ENCODE data around the gene B3GNT7.

Gene B3GNT7

DNA sequence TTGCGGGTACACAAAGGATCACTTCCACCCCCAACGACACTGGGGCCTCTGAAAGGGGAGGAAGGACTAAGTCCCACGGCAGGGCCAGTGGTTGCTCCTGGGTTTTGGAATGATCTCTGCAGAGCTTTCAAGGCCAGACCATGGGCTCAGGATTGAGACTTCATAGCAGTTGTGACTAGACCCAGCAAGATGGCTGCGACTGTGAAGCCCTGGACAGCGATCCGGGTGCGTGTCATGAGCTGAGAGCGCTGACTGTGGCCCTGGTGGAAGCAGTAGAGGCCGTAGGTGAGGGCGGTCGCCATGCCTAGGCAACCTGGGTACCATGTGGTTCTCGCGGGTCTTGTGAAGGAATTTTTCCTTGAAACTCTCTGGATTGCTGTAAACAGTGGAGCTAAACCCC, 41.4 kb downstream of the B3GNT7 start:
- Histone ChIP-seq H3K27ac (ENCODE audit: low read depth, low read length) (no peak overlapping the region), H3K4me3 (ENCODE audit: insufficient read depth, low read length, poor library complexity, severe bottlenecking) (no peak overlapping the region), H3K9me3 (ENCODE audit: insufficient read depth, low read length) (no peaks in the 10 kb centered on the region), H3K79me2 (ENCODE audit: insufficient read depth, low read length) (no peaks in the 10 kb centered on the region), H3K9me2 (replicated peaks; ENCODE audit: insufficient read depth, low read length) (no peaks in the 10 kb centered on the region), H4K20me1 (ENCODE audit: low read depth, low read length) (no peaks in the 10 kb centered on the region), H3K9ac (ENCODE audit: low read length) (no peak overlapping the region), H3K4me2 (ENCODE audit: low read depth, low read length, poor library complexity, severe bottlenecking) (no peak overlapping the region), H3F3A (ENCODE audit: insufficient read depth) (no peaks in the 10 kb centered on the region), H3K36me3 (ENCODE audit: low read length) (no peaks in the 10 kb centered on the region), H3K27me3 (ENCODE audit: low read length) (no peaks in the 10 kb centered on the region), H2AFZ (ENCODE audit: low read depth, low read length, severe bottlenecking) (no peak overlapping the region)
- TF ChIP-seq EZH2phosphoT487 (conservative IDR thresholded peaks at IDR 0.05; ENCODE audit: low read length), result no peak
- no peak for TF ChIP-seq CTCF (IDR thresholded peaks at IDR 0.05; ENCODE audit: insufficient read depth, low read length, poor library complexity, severe bottlenecking)

DNA sequence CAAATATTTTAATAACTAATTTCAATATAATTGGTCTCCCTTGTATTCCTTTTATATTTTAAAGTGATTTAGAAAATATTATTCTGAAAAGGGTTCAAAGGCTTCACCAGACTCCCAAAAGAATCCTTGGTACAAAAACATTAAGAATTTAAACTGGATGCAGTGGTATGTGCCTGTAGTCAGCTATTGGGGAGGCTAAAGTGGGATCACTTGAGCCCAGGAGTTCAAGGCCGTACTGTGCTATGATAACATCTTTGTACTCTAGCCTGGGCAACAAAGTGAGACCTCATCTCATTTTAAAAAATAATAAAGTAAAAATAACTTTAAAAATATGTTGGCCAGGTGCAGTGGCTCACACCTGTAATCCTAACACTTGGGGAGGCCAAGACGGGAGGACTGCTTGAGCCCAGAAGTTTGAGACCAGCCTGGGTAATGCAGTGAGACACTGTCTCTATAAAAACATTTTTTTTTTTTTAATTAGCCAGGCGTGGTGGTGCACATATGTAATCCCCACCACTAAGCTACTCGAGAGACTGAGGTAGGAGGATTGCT, 54.1 kb downstream of the B3GNT7 start:
- TF ChIP-seq CTCF (IDR thresholded peaks at IDR 0.05; ENCODE audit: insufficient read depth, low read length, poor library complexity, severe bottlenecking) (no peak), EZH2phosphoT487 (conservative IDR thresholded peaks at IDR 0.05; ENCODE audit: low read length) (no peak)
- Histone ChIP-seq H3K4me2 (ENCODE audit: low read depth, low read length, poor library complexity, severe bottlenecking) (no peak overlapping the region), H4K20me1 (ENCODE audit: low read depth, low read length) (no peaks in the 10 kb centered on the region), H3K27ac (ENCODE audit: low read depth, low read length) (no peak overlapping the region), H3K36me3 (ENCODE audit: low read length) (peaks cover 3% of the 10 kb centered on the region; the same call in 1 of the 2 replicates), H3K27me3 (ENCODE audit: low read length) (no peaks in the 10 kb centered on the region), H3K9me3 (ENCODE audit: insufficient read depth, low read length) (no peaks in the 10 kb centered on the region), H3F3A (ENCODE audit: insufficient read depth) (peaks cover 48% of the 10 kb centered on the region), H2AFZ (ENCODE audit: low read depth, low read length, severe bottlenecking) (no peak overlapping the region), H3K9ac (ENCODE audit: low read length) (no peak overlapping the region), H3K4me3 (ENCODE audit: insufficient read depth, low read length, poor library complexity, severe bottlenecking) (no peak overlapping the region), H3K9me2 (replicated peaks; ENCODE audit: insufficient read depth, low read length) (no peaks in the 10 kb centered on the region), H3K79me2 (ENCODE audit: insufficient read depth, low read length) (no peaks in the 10 kb centered on the region)

DNA sequence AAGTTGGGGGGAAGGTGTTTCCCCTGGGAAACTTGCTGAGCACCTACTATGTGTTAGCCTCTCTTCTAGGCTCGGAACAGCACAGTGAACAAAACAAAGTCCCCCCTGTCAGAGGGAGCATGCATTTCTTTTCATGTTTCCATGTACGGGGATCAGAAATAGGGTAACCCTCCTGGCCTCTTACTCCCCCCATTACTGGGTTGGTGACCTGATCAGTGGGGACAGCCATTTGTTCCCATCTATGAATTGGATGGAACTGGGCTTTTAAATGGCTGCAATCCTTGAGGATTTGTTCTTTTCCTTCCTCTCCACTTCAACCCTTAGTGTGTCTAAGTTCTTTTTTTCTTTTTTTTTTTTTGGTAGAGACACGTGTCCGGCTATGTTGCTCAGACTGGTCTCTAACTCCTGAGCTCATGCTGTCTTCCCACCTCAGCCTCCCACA, 55.1 kb downstream of the B3GNT7 start:
- Histone ChIP-seq H3F3A (ENCODE audit: insufficient read depth) (peaks cover 58% of the 10 kb centered on the region), H2AFZ (ENCODE audit: low read depth, low read length, severe bottlenecking) (no peak overlapping the region), H3K9me3 (ENCODE audit: insufficient read depth, low read length) (no peaks in the 10 kb centered on the region), H3K4me2 (ENCODE audit: low read depth, low read length, poor library complexity, severe bottlenecking) (no peak overlapping the region), H3K27ac (ENCODE audit: low read depth, low read length) (no peak overlapping the region), H4K20me1 (ENCODE audit: low read depth, low read length) (no peaks in the 10 kb centered on the region), H3K27me3 (ENCODE audit: low read length) (no peaks in the 10 kb centered on the region), H3K9me2 (replicated peaks; ENCODE audit: insufficient read depth, low read length) (no peaks in the 10 kb centered on the region), H3K4me3 (ENCODE audit: insufficient read depth, low read length, poor library complexity, severe bottlenecking) (no peak overlapping the region), H3K36me3 (ENCODE audit: low read length) (peaks cover 7% of the 10 kb centered on the region; the same call in 1 of the 2 replicates), H3K79me2 (ENCODE audit: insufficient read depth, low read length) (no peaks in the 10 kb centered on the region), H3K9ac (ENCODE audit: low read length) (no peak overlapping the region)
- no peak for TF ChIP-seq CTCF (IDR thresholded peaks at IDR 0.05; ENCODE audit: insufficient read depth, low read length, poor library complexity, severe bottlenecking)
